HepG2 (cell line): Measurements from ENCODE around the gene COL27A1. TPM values are rescaled to one million over a fixed set of nuclear protein-coding genes. Genes with fewer than 3 reads are reported as not detected.

Source experiments
- ATAC-seq: fragments of 200-7000 bp; cut with Tn5 transposase; 3 replicates; pipeline ENCODE4 v1.9.1; 2020; ENCODE audit warnings: mild to moderate bottlenecking, moderate library complexity
- BruUV-seq: library from RNA; stranded (reverse); fragments of 400-500 nt; replicated peaks from 2 replicates; lab custom pipeline; 2021; lab: Mats Ljungman, UMichigan
- CTCF ChIA-PET: fragments of 300-600 bp; formaldehyde crosslinking; extraction: SDS; loops from one replicate; lab custom pipeline; 2021; ENCODE audit warnings: low total read pairs, inconsistent platforms, low intra/inter-chr PET ratio; lab: Yijun Ruan, JAX
- POLR2A ChIA-PET: fragments of 350-600 bp; sonication (Branson Sonifier 250); formaldehyde crosslinking; loops from one replicate; lab custom pipeline; 2020; ENCODE audit warnings: antibody characterized with exemption, inconsistent platforms; lab: Yijun Ruan, JAX
- DNase-seq: peaks from one replicate; pipeline ENCODE4 v3.0.0-alpha.2; 2015; ENCODE audit warnings: low spot score
- FAIRE-seq: peaks from 3 replicates; lab custom pipeline; 2011; peaks lifted over from hg19 to GRCh38; lab: Jason Lieb, UNC
- H2AFZ ChIP-seq: one replicate; pipeline ENCODE4 v1.6.1; 2011; ENCODE audit warnings: low read length, inconsistent platforms
- H3K27ac ChIP-seq: fragments of 300-600 bp; 3 replicates; pipeline ENCODE4 v1.8.0; 2011; ENCODE audit warnings: mixed run types, mild to moderate bottlenecking, mixed read lengths, low read length, inconsistent platforms; ENCODE audit not compliant: insufficient read depth; ENCODE audit errors: extremely low read length
- H3K27me3 ChIP-seq, 2 experiments: fragments of 200-600 bp in 1 of 2; 2 replicates in 1 of 2; 3 replicates in 1 of 2; pipeline versions ENCODE4 v1.6.0 to v1.8.0; 2011; ENCODE audit warnings: low read length in 2 of 2, mild to moderate bottlenecking in 2 of 2, moderate library complexity in 2 of 2, inconsistent platforms in 1 of 2; ENCODE audit not compliant: insufficient read depth in 2 of 2, control insufficient read depth in 1 of 2
- H3K36me3 ChIP-seq, 2 experiments: fragments of 200-600 bp in 1 of 2; replicated peaks in 1 of 2; 2 replicates in 1 of 2; 3 replicates in 1 of 2; pipeline versions ENCODE4 v1.5.1 to v1.8.0; 2011; ENCODE audit warnings: low read length in 2 of 2, inconsistent platforms in 1 of 2; ENCODE audit not compliant: insufficient read depth in 2 of 2, control insufficient read depth in 1 of 2
- H3K4me1 ChIP-seq: 2 replicates; pipeline ENCODE4 v1.5.1; 2012; ENCODE audit warnings: low read length, inconsistent platforms; ENCODE audit not compliant: insufficient read depth
- H3K4me2 ChIP-seq: 2 replicates; pipeline ENCODE4 v1.6.0; 2011; ENCODE audit warnings: low read depth, low read length, inconsistent platforms
- H3K4me3 ChIP-seq, 3 experiments: fragments of 200-600 bp in 1 of 3; sonication (generic), shearing (Covaris generic) in 1 of 3; replicated peaks in 1 of 3; 2 replicates each; pipeline ENCODE4 v1.5.1; 2011 to 2016; ENCODE audit warnings: low read length in 3 of 3, inconsistent platforms in 2 of 3, low read depth in 2 of 3, mild to moderate bottlenecking in 2 of 3, control low read depth in 1 of 3, mixed read lengths in 1 of 3; ENCODE audit not compliant: insufficient read depth in 1 of 3
- H3K79me2 ChIP-seq: one replicate; pipeline ENCODE4 v1.6.1; 2011; ENCODE audit warnings: low read length, inconsistent platforms; ENCODE audit not compliant: insufficient read depth
- H3K9ac ChIP-seq: 2 replicates; pipeline ENCODE4 v1.6.0; 2011; ENCODE audit warnings: mild to moderate bottlenecking, low read depth, low read length, inconsistent platforms; ENCODE audit not compliant: insufficient read depth
- H3K9me3 ChIP-seq: 2 replicates; pipeline ENCODE4 v1.5.1; 2012; ENCODE audit warnings: mild to moderate bottlenecking, low read length
- H4K20me1 ChIP-seq: 2 replicates; pipeline ENCODE4 v1.6.0; 2011; ENCODE audit warnings: inconsistent platforms, mild to moderate bottlenecking, low read length, moderate library complexity; ENCODE audit not compliant: insufficient read depth
- E2F5 ChIP-seq: sonication (generic); formaldehyde crosslinking; conservative IDR thresholded peaks from 2 replicates; pipeline ENCODE4 v1.4.0; 2020; ENCODE audit warnings: missing genetic modification reagents
- ESRRA ChIP-seq: sonication (generic); formaldehyde crosslinking; IDR thresholded peaks from 2 replicates; pipeline ENCODE4 v1.5.1; 2020; ENCODE audit warnings: mild to moderate bottlenecking, low read depth, missing genetic modification reagents
- FOSL2 ChIP-seq: sonication (generic); formaldehyde crosslinking; IDR thresholded peaks from 2 replicates; pipeline ENCODE4 v1.4.0; 2020; ENCODE audit warnings: missing genetic modification reagents
- MAF1 ChIP-seq: sonication (generic); formaldehyde crosslinking; IDR thresholded peaks from 2 replicates; pipeline ENCODE4 v1.5.0; 2020; ENCODE audit warnings: missing genetic modification reagents, borderline replicate concordance
- MNT ChIP-seq: fragments of 450-650 bp; IDR thresholded peaks from 2 replicates; pipeline ENCODE4 v1.6.1; 2016
- PREB ChIP-seq: sonication (generic); formaldehyde crosslinking; IDR thresholded peaks from 2 replicates; pipeline ENCODE4 v1.4.0; 2020; ENCODE audit warnings: missing genetic modification reagents
- PTBP1 ChIP-seq: fragments of 200-400 bp; formaldehyde crosslinking; IDR thresholded peaks from 2 replicates; pipeline ENCODE4 v1.6.1; 2018; ENCODE audit warnings: low read length, low read depth; ENCODE audit not compliant: poor library complexity, severe bottlenecking
- SOX5 ChIP-seq: IDR thresholded peaks from 2 replicates; pipeline ENCODE4 v1.6.1; 2016; ENCODE audit warnings: borderline replicate concordance
- SPEN ChIP-seq: sonication (generic); formaldehyde crosslinking; IDR thresholded peaks from 2 replicates; pipeline ENCODE4 v1.5.1; 2020; ENCODE audit warnings: low read depth, mild to moderate bottlenecking, missing genetic modification reagents
- ZFP37 ChIP-seq: sonication (generic); formaldehyde crosslinking; IDR thresholded peaks from 2 replicates; pipeline ENCODE4 v1.4.0; 2020; ENCODE audit warnings: missing genetic modification reagents, borderline replicate concordance
- ZNF180 ChIP-seq: sonication (generic); formaldehyde crosslinking; IDR thresholded peaks from 2 replicates; pipeline ENCODE4 v1.4.0; 2020; ENCODE audit warnings: low read depth, missing genetic modification reagents, borderline replicate concordance
- ZNF569 ChIP-seq: sonication (generic); formaldehyde crosslinking; IDR thresholded peaks from 2 replicates; pipeline ENCODE4 v1.5.0; 2020; ENCODE audit warnings: mild to moderate bottlenecking, missing genetic modification reagents, moderate library complexity, borderline replicate concordance
- WGBS: methylation state at CpG from one replicate; pipeline ENCODE4 v1.1.6; 2017; ENCODE audit warnings: low lambda C conversion rate; 5-methylcytosine and 5-hydroxymethylcytosine counted together
- in situ Hi-C: cut with HindIII; loops from 2 replicates; pipeline ENCODE4 v1.10.0; 2017; ENCODE audit warnings: low pct_unique_long_range_greater_than_20kb; ENCODE audit not compliant: extremely low pct_ligation_motif_present
- intact Hi-C: fragments of 100-400 bp; cut with micrococcal nuclease; formaldehyde crosslinking; loops from one replicate; pipeline ENCODE4 v1.10.0; 2022; ENCODE audit not compliant: unreplicated experiment
- polyA plus RNA-seq, 8 experiments: library from polyadenylated mRNA; depleted of rRNA in 3 of 8; stranded (reverse) in 7 of 8; unstranded in 1 of 8; fragments of >200 nt; fragmentation: Illumina TruSeq in 4 of 8; extraction: Trizol in 4 of 8; gene quantifications; 2 replicates each; pipeline versions ENCODE4 v1.2.1 to v1.2.3, GENCODE V29; 2011 to 2016; ENCODE audit warnings: low read depth in 4 of 8, missing spikeins in 1 of 8, mixed read lengths in 1 of 8; ENCODE audit not compliant: insufficient read depth in 1 of 8
- total RNA-seq, 5 experiments: library from RNA; depleted of rRNA; stranded (reverse); fragments of >200 nt; fragmentation: Illumina TruSeq; extraction: Trizol; gene quantifications; 2 replicates each; pipeline ENCODE4 v1.2.3, GENCODE V29; 2016; ENCODE audit warnings: low read depth in 1 of 5
- TF ChIP-seq, protein P1 (sequence below): sonication (generic); formaldehyde crosslinking; IDR thresholded peaks from 2 replicates; pipeline ENCODE4 v1.4.0; 2020; ENCODE audit warnings: mild to moderate bottlenecking, missing genetic modification reagents, borderline replicate concordance
- TF ChIP-seq, protein P2 (sequence below): sonication (generic); formaldehyde crosslinking; IDR thresholded peaks from 2 replicates; pipeline ENCODE4 v1.4.0; 2020; ENCODE audit warnings: missing genetic modification reagents

Gene COL27A1
- total and polyA plus RNA-seq, 2 of the 13 experiments (the other 11 are each of a cell fraction or from before 2014, with no cell fraction given) = 71.3 to 89.1 TPM

DNA sequence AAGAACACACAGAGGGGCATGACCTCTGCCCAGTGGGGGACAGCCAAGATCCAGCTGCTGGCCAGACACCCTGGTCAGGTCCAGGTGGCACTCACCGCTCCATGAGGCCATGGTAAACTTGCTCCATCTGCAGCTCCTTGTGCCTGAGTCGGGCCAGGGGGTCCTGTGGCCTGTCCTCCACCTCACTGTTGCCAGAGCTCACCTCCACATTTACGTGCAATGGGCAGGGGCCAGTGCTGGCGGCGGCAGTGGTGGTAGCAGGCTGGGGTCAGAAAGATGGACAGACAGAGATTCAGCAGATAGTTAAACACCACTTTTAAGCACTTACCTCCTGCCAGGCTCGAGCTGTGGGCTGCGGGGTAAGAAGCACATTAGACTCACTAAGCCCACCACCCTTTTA, 204.5 kb downstream of the COL27A1 start:
- in situ Hi-C loops = no loop called here
- H3K36me3 ChIP-seq = peaks cover 0 to 44% of the 10 kb centered on the region in 2 experiments; a peak in 3 of 5 replicates
- no peak for FAIRE-seq
- TF ChIP-seq PREB = no peak
- no peak for TF ChIP-seq ZNF569 (CRISPR knock-in tag)
- no peak for TF ChIP-seq ZNF180
- no peak for TF ChIP-seq PTBP1
- TF ChIP-seq E2F5 (CRISPR knock-in tag) = no peak
- no peak for TF ChIP-seq FOSL2 (CRISPR knock-in tag)
- TF ChIP-seq, protein P1, sequence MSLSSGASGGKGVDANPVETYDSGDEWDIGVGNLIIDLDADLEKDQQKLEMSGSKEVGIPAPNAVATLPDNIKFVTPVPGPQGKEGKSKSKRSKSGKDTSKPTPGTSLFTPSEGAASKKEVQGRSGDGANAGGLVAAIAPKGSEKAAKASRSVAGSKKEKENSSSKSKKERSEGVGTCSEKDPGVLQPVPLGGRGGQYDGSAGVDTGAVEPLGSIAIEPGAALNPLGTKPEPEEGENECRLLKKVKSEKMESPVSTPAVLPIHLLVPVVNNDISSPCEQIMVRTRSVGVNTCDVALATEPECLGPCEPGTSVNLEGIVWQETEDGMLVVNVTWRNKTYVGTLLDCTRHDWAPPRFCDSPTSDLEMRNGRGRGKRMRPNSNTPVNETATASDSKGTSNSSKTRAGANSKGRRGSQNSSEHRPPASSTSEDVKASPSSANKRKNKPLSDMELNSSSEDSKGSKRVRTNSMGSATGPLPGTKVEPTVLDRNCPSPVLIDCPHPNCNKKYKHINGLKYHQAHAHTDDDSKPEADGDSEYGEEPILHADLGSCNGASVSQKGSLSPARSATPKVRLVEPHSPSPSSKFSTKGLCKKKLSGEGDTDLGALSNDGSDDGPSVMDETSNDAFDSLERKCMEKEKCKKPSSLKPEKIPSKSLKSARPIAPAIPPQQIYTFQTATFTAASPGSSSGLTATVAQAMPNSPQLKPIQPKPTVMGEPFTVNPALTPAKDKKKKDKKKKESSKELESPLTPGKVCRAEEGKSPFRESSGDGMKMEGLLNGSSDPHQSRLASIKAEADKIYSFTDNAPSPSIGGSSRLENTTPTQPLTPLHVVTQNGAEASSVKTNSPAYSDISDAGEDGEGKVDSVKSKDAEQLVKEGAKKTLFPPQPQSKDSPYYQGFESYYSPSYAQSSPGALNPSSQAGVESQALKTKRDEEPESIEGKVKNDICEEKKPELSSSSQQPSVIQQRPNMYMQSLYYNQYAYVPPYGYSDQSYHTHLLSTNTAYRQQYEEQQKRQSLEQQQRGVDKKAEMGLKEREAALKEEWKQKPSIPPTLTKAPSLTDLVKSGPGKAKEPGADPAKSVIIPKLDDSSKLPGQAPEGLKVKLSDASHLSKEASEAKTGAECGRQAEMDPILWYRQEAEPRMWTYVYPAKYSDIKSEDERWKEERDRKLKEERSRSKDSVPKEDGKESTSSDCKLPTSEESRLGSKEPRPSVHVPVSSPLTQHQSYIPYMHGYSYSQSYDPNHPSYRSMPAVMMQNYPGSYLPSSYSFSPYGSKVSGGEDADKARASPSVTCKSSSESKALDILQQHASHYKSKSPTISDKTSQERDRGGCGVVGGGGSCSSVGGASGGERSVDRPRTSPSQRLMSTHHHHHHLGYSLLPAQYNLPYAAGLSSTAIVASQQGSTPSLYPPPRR (CRISPR knock-in tag) = no peak
- TF ChIP-seq ESRRA (CRISPR knock-in tag) = no peak
- no peak for TF ChIP-seq MNT
- TF ChIP-seq, protein P2, sequence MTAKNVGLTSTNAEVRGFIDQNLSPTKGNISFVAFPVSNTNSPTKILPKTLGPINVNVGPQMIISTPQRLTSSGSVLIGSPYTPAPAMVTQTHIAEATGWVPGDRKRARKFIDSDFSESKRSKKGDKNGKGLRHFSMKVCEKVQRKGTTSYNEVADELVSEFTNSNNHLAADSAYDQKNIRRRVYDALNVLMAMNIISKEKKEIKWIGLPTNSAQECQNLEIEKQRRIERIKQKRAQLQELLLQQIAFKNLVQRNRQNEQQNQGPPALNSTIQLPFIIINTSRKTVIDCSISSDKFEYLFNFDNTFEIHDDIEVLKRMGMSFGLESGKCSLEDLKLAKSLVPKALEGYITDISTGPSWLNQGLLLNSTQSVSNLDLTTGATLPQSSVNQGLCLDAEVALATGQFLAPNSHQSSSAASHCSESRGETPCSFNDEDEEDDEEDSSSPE (CRISPR knock-in tag) = no peak
- TF ChIP-seq SPEN = no peak
- no peak for TF ChIP-seq ZFP37 (CRISPR knock-in tag)
- no peak for TF ChIP-seq MAF1 (CRISPR knock-in tag)
- TF ChIP-seq SOX5 (CRISPR knock-in tag) = no peak

More for the DNA sequence above, 204.5 kb downstream of the COL27A1 start:
- POLR2A ChIA-PET = no interaction called here
- Histone ChIP-seq H3K79me2 (no peaks in the 10 kb centered on the region), H3K27me3 (no peaks in the 10 kb centered on the region), H4K20me1 (no peaks in the 10 kb centered on the region), H3K4me1 (peaks cover 10% of the 10 kb centered on the region), H3K9ac (no peak overlapping the region), H3K4me2 (no peak overlapping the region), H3K27ac (no peak overlapping the region), H3K4me3 (no peak overlapping the region), H3K9me3 (no peaks in the 10 kb centered on the region), H2AFZ (no peak overlapping the region)
- intact Hi-C loops = no loop called here
- CTCF ChIA-PET = no interaction called here
- WGBS = 97% methylated on average over 6 of the region's 7 CpGs
- no peak for ATAC-seq
- no peak for DNase-seq
- no TSS peak for BruUV-seq
